HEK293 (cell line): ENCODE measurements around the gene SNRNP27.

ENCODE experiments used
- CTCF ChIA-PET: fragments of 350-600 bp; formaldehyde crosslinking; extraction: SDS; loops from one replicate; lab custom pipeline; 2021; ENCODE audit warnings: antibody characterized with exemption; lab: Yijun Ruan, JAX
- POLR2A ChIA-PET: fragments of 300-600 bp; formaldehyde crosslinking; extraction: SDS; loops from one replicate; lab custom pipeline; 2020; ENCODE audit warnings: antibody characterized with exemption, inconsistent platforms; lab: Yijun Ruan, JAX
- H3K27ac ChIP-seq: fragments of 200-500 bp; sonication (Bioruptor generic); 2 replicates; pipeline ENCODE4 v1.5.1; 2014; ENCODE audit warnings: low read depth, low read length, control low read depth, inconsistent platforms; ENCODE audit errors: extremely low read depth
- H3K36me3 ChIP-seq, 2 experiments: fragments of 200-500 bp in 1 of 2; sonication (Bioruptor generic) in 1 of 2; 1 replicate in 1 of 2; 2 replicates in 1 of 2; pipeline ENCODE4 v1.5.1; 2014 to 2017; ENCODE audit warnings: inconsistent platforms in 2 of 2, low read length in 2 of 2; ENCODE audit not compliant: control insufficient read depth in 2 of 2, insufficient read depth in 1 of 2
- H3K4me1 ChIP-seq: fragments of 200-500 bp; sonication (Bioruptor generic); 2 replicates; pipeline ENCODE4 v1.5.1; 2014; ENCODE audit warnings: mild to moderate bottlenecking, low read length, inconsistent platforms; ENCODE audit not compliant: control insufficient read depth, insufficient read depth
- H3K4me3 ChIP-seq: 2 replicates; pipeline ENCODE4 v1.5.1; 2011; ENCODE audit warnings: low read depth, mild to moderate bottlenecking, control low read depth, low read length, moderate library complexity
- H3K9me3 ChIP-seq: fragments of 200-500 bp; sonication (Bioruptor generic); 2 replicates; pipeline ENCODE4 v1.5.1; 2014; ENCODE audit warnings: low read depth, low read length, inconsistent platforms; ENCODE audit not compliant: control insufficient read depth, insufficient read depth
- BCL6B ChIP-seq: fragments of 450-650 bp; formaldehyde crosslinking; IDR thresholded peaks from 2 replicates; pipeline ENCODE4 v1.5.1; 2017; ENCODE audit warnings: missing biosample characterization, missing genetic modification characterization
- IKZF3 ChIP-seq: fragments of 450-650 bp; IDR thresholded peaks from 2 replicates; pipeline ENCODE4 v1.5.0; 2018; ENCODE audit warnings: missing biosample characterization, mild to moderate bottlenecking, missing genetic modification characterization, moderate library complexity
- MZF1 ChIP-seq: fragments of 450-650 bp; formaldehyde crosslinking; IDR thresholded peaks from 2 replicates; pipeline ENCODE4 v1.5.1; 2017; ENCODE audit warnings: missing biosample characterization, missing genetic modification characterization, borderline replicate concordance
- WT1 ChIP-seq: fragments of 450-650 bp; formaldehyde crosslinking; IDR thresholded peaks from 2 replicates; pipeline ENCODE4 v1.5.1; 2016; ENCODE audit warnings: missing biosample characterization, missing genetic modification characterization
- ZNF223 ChIP-seq: fragments of 450-650 bp; formaldehyde crosslinking; IDR thresholded peaks from 2 replicates; pipeline ENCODE4 v1.5.1; 2016; ENCODE audit warnings: missing biosample characterization, missing genetic modification characterization
- ZNF24 ChIP-seq: fragments of 450-650 bp; formaldehyde crosslinking; IDR thresholded peaks from 2 replicates; pipeline ENCODE4 v1.5.1; 2016; ENCODE audit warnings: missing biosample characterization, missing genetic modification characterization
- ZNF513 ChIP-seq: fragments of 450-650 bp; IDR thresholded peaks from 2 replicates; pipeline ENCODE4 v1.5.1; 2018; ENCODE audit warnings: missing biosample characterization, missing genetic modification characterization
- ZNF621 ChIP-seq: fragments of 450-650 bp; formaldehyde crosslinking; IDR thresholded peaks from 2 replicates; pipeline ENCODE4 v1.5.1; 2017; ENCODE audit warnings: missing biosample characterization, missing genetic modification characterization
- ZNF837 ChIP-seq: fragments of 450-650 bp; formaldehyde crosslinking; IDR thresholded peaks from 2 replicates; pipeline ENCODE4 v1.5.1; 2016; ENCODE audit warnings: missing biosample characterization, missing genetic modification characterization
- ZSCAN23 ChIP-seq: fragments of 450-650 bp; formaldehyde crosslinking; IDR thresholded peaks from 2 replicates; pipeline ENCODE4 v1.5.1; 2016; ENCODE audit warnings: missing biosample characterization, missing genetic modification characterization
- TF ChIP-seq, protein P1 (sequence below): fragments of 450-650 bp; formaldehyde crosslinking; IDR thresholded peaks from 2 replicates; pipeline ENCODE4 v1.5.1; 2016; ENCODE audit warnings: missing biosample characterization, missing genetic modification characterization, borderline replicate concordance
- TF ChIP-seq, protein P2 (sequence below): fragments of 450-650 bp; formaldehyde crosslinking; IDR thresholded peaks from 2 replicates; pipeline ENCODE4 v1.5.1; 2016; ENCODE audit warnings: missing biosample characterization, missing genetic modification characterization
- TF ChIP-seq, protein P3 (sequence below): fragments of 450-650 bp; formaldehyde crosslinking; IDR thresholded peaks from 2 replicates; pipeline ENCODE4 v1.5.1; 2016; ENCODE audit warnings: missing biosample characterization, missing genetic modification characterization, borderline replicate concordance

The SNRNP27 gene

DNA sequence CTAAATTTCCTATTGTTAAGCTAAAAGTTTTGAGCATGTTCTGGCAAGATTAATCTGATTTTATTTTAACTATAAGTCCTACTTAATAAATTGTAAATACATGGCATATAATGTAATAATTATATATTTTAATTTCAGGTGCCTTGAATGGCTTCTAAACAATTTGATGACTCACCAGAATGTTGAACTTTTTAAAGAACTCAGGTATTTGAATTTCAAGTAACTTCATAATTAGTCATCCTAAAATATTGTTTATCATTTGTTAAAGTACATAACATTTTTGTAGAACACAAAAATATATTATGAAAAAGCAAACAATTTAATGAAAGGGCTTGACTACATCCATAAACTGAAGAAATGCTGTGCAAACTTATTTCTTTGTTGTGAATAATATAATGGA lies 49.8 kb upstream of the SNRNP27 start (continued):
- TF ChIP-seq, protein P1, sequence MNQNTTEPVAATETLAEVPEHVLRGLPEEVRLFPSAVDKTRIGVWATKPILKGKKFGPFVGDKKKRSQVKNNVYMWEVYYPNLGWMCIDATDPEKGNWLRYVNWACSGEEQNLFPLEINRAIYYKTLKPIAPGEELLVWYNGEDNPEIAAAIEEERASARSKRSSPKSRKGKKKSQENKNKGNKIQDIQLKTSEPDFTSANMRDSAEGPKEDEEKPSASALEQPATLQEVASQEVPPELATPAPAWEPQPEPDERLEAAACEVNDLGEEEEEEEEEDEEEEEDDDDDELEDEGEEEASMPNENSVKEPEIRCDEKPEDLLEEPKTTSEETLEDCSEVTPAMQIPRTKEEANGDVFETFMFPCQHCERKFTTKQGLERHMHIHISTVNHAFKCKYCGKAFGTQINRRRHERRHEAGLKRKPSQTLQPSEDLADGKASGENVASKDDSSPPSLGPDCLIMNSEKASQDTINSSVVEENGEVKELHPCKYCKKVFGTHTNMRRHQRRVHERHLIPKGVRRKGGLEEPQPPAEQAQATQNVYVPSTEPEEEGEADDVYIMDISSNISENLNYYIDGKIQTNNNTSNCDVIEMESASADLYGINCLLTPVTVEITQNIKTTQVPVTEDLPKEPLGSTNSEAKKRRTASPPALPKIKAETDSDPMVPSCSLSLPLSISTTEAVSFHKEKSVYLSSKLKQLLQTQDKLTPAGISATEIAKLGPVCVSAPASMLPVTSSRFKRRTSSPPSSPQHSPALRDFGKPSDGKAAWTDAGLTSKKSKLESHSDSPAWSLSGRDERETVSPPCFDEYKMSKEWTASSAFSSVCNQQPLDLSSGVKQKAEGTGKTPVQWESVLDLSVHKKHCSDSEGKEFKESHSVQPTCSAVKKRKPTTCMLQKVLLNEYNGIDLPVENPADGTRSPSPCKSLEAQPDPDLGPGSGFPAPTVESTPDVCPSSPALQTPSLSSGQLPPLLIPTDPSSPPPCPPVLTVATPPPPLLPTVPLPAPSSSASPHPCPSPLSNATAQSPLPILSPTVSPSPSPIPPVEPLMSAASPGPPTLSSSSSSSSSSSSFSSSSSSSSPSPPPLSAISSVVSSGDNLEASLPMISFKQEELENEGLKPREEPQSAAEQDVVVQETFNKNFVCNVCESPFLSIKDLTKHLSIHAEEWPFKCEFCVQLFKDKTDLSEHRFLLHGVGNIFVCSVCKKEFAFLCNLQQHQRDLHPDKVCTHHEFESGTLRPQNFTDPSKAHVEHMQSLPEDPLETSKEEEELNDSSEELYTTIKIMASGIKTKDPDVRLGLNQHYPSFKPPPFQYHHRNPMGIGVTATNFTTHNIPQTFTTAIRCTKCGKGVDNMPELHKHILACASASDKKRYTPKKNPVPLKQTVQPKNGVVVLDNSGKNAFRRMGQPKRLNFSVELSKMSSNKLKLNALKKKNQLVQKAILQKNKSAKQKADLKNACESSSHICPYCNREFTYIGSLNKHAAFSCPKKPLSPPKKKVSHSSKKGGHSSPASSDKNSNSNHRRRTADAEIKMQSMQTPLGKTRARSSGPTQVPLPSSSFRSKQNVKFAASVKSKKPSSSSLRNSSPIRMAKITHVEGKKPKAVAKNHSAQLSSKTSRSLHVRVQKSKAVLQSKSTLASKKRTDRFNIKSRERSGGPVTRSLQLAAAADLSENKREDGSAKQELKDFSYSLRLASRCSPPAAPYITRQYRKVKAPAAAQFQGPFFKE (tag by site-specific recombination) = no peak

GRCh38 chr2:69844560-69844959 lies 49.2 kb upstream of the SNRNP27 start:
- Histone ChIP-seq H3K4me1 (no peaks in the 10 kb centered on the region), H3K27ac (no peak overlapping the region), H3K9me3 (no peaks in the 10 kb centered on the region), H3K4me3 (no peak overlapping the region), H3K36me3 (peaks cover 33 to 67% of the 10 kb centered on the region in 2 experiments)
- ChIA-PET CTCF (no interaction called here), POLR2A (no interaction called here)
- TF ChIP-seq ZSCAN23 (tag by site-specific recombination) (no peak), IKZF3 (tag by site-specific recombination) (no peak), ZNF24 (no peak), ZNF621 (tag by site-specific recombination) (no peak), ZNF223 (tag by site-specific recombination) (no peak), ZNF513 (tag by site-specific recombination) (no peak), ZNF837 (tag by site-specific recombination) (no peak), MZF1 (tag by site-specific recombination) (no peak), WT1 (tag by site-specific recombination) (no peak), BCL6B (tag by site-specific recombination) (no peak)
- TF ChIP-seq, protein P2, sequence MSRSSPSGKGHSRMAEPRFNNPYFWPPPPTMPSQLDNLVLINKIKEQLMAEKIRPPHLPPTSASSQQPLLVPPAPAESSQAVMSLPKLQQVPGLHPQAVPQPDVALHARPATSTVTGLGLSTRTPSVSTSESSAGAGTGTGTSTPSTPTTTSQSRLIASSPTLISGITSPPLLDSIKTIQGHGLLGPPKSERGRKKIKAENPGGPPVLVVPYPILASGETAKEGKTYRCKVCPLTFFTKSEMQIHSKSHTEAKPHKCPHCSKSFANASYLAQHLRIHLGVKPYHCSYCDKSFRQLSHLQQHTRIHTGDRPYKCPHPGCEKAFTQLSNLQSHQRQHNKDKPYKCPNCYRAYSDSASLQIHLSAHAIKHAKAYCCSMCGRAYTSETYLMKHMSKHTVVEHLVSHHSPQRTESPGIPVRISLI (tag by site-specific recombination) = no peak
- TF ChIP-seq, protein P3, sequence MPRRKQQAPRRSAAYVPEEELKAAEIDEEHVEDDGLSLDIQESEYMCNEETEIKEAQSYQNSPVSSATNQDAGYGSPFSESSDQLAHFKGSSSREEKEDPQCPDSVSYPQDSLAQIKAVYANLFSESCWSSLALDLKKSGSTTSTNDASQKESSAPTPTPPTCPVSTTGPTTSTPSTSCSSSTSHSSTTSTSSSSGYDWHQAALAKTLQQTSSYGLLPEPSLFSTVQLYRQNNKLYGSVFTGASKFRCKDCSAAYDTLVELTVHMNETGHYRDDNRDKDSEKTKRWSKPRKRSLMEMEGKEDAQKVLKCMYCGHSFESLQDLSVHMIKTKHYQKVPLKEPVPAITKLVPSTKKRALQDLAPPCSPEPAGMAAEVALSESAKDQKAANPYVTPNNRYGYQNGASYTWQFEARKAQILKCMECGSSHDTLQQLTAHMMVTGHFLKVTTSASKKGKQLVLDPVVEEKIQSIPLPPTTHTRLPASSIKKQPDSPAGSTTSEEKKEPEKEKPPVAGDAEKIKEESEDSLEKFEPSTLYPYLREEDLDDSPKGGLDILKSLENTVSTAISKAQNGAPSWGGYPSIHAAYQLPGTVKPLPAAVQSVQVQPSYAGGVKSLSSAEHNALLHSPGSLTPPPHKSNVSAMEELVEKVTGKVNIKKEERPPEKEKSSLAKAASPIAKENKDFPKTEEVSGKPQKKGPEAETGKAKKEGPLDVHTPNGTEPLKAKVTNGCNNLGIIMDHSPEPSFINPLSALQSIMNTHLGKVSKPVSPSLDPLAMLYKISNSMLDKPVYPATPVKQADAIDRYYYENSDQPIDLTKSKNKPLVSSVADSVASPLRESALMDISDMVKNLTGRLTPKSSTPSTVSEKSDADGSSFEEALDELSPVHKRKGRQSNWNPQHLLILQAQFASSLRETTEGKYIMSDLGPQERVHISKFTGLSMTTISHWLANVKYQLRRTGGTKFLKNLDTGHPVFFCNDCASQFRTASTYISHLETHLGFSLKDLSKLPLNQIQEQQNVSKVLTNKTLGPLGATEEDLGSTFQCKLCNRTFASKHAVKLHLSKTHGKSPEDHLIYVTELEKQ = no peak
